GM19372 (cell line): Measurements from ENCODE around the gene C5AR2.
"Not testable (repeated sequence)": the region's sequence is repeated elsewhere in the genome, so short reads cannot be mapped to it uniquely, and the experiment has no call there.

Source experiments
- ATAC-seq: cut with Tn5 transposase; IDR thresholded peaks from one replicate; pipeline ENCODE4 v1.9.1; 2021; ENCODE audit warnings: mild to moderate bottlenecking, low read depth, moderate library complexity; ENCODE audit not compliant: unreplicated experiment

Gene C5AR2

GRCh38 chr19:47381121-47381520, 49.1 kb downstream of the C5AR2 start:
- ATAC-seq = no peak

- ATAC-seq = no peak
Observed at GRCh38 chr19:47381653-47382279, 49.8 kb downstream of the C5AR2 start.

- not testable (repeated sequence) for ATAC-seq
Observed at GRCh38 chr19:47383890-47384289, 51.9 kb downstream of the C5AR2 start.

- ATAC-seq = not testable (repeated sequence)
Observed at GRCh38 chr19:47384533-47384932, 52.6 kb downstream of the C5AR2 start.

GRCh38 chr19:47386582-47386981, 54.6 kb downstream of the C5AR2 start:
- ATAC-seq = not testable (repeated sequence)

GRCh38 chr19:47387623-47388022, 55.6 kb downstream of the C5AR2 start:
- ATAC-seq = not testable (repeated sequence)

GRCh38 chr19:47388721-47389120, 56.7 kb downstream of the C5AR2 start:
- not testable (repeated sequence) for ATAC-seq

- no peak for ATAC-seq
Observed at GRCh38 chr19:47389150-47389556, 57.2 kb downstream of the C5AR2 start.

GRCh38 chr19:47390533-47391488, 58.8 kb downstream of the C5AR2 start:
- ATAC-seq = no peak

GRCh38 chr19:47391510-47392223, 59.7 kb downstream of the C5AR2 start:
- no peak for ATAC-seq
